HEK293 (cell line): Measurements from ENCODE around the gene ADAMTS9.

Experiments used
- CTCF ChIA-PET: fragments of 350-600 bp; formaldehyde crosslinking; extraction: SDS; loops from one replicate; lab custom pipeline; 2021; ENCODE audit warnings: antibody characterized with exemption; lab: Yijun Ruan, JAX
- POLR2A ChIA-PET: fragments of 300-600 bp; formaldehyde crosslinking; extraction: SDS; loops from one replicate; lab custom pipeline; 2020; ENCODE audit warnings: antibody characterized with exemption, inconsistent platforms; lab: Yijun Ruan, JAX
- H3K27ac ChIP-seq: fragments of 200-500 bp; sonication (Bioruptor generic); 2 replicates; pipeline ENCODE4 v1.5.1; 2014; ENCODE audit warnings: low read depth, low read length, control low read depth, inconsistent platforms; ENCODE audit errors: extremely low read depth
- H3K36me3 ChIP-seq, 2 experiments: fragments of 200-500 bp in 1 of 2; sonication (Bioruptor generic) in 1 of 2; 1 replicate in 1 of 2; 2 replicates in 1 of 2; pipeline ENCODE4 v1.5.1; 2014 to 2017; ENCODE audit warnings: inconsistent platforms in 2 of 2, low read length in 2 of 2; ENCODE audit not compliant: control insufficient read depth in 2 of 2, insufficient read depth in 1 of 2
- H3K4me1 ChIP-seq: fragments of 200-500 bp; sonication (Bioruptor generic); 2 replicates; pipeline ENCODE4 v1.5.1; 2014; ENCODE audit warnings: mild to moderate bottlenecking, low read length, inconsistent platforms; ENCODE audit not compliant: control insufficient read depth, insufficient read depth
- H3K4me3 ChIP-seq: 2 replicates; pipeline ENCODE4 v1.5.1; 2011; ENCODE audit warnings: low read depth, mild to moderate bottlenecking, control low read depth, low read length, moderate library complexity
- H3K9me3 ChIP-seq: fragments of 200-500 bp; sonication (Bioruptor generic); 2 replicates; pipeline ENCODE4 v1.5.1; 2014; ENCODE audit warnings: low read depth, low read length, inconsistent platforms; ENCODE audit not compliant: control insufficient read depth, insufficient read depth
- SP2 ChIP-seq: fragments of 450-650 bp; formaldehyde crosslinking; IDR thresholded peaks from 2 replicates; pipeline ENCODE4 v1.5.1; 2016; ENCODE audit warnings: missing biosample characterization, missing genetic modification characterization
- ZBTB48 ChIP-seq: fragments of 450-650 bp; formaldehyde crosslinking; IDR thresholded peaks from 2 replicates; pipeline ENCODE4 v1.5.1; 2016; ENCODE audit warnings: missing biosample characterization, missing genetic modification characterization
- ZNF18 ChIP-seq: fragments of 450-650 bp; formaldehyde crosslinking; IDR thresholded peaks from 2 replicates; pipeline ENCODE4 v1.5.1; 2016; ENCODE audit warnings: missing biosample characterization, missing genetic modification characterization
- ZNF2 ChIP-seq: fragments of 450-650 bp; formaldehyde crosslinking; IDR thresholded peaks from 2 replicates; pipeline ENCODE4 v1.5.1; 2016; ENCODE audit warnings: missing biosample characterization, missing genetic modification characterization
- ZNF211 ChIP-seq: fragments of 450-650 bp; formaldehyde crosslinking; IDR thresholded peaks from 2 replicates; pipeline ENCODE4 v1.5.1; 2016; ENCODE audit warnings: low read depth, missing biosample characterization, missing genetic modification characterization
- ZNF214 ChIP-seq: fragments of 450-650 bp; formaldehyde crosslinking; IDR thresholded peaks from 2 replicates; pipeline ENCODE4 v1.5.1; 2017; ENCODE audit warnings: missing biosample characterization, mild to moderate bottlenecking, missing genetic modification characterization, borderline replicate concordance
- ZNF223 ChIP-seq: fragments of 450-650 bp; formaldehyde crosslinking; IDR thresholded peaks from 2 replicates; pipeline ENCODE4 v1.5.1; 2016; ENCODE audit warnings: missing biosample characterization, missing genetic modification characterization
- ZNF292 ChIP-seq: fragments of 450-650 bp; formaldehyde crosslinking; IDR thresholded peaks from 2 replicates; pipeline ENCODE4 v1.5.1; 2016; ENCODE audit warnings: low read depth, missing biosample characterization, missing genetic modification characterization, borderline replicate concordance
- ZNF362 ChIP-seq: fragments of 450-650 bp; formaldehyde crosslinking; IDR thresholded peaks from 2 replicates; pipeline ENCODE4 v1.5.1; 2016; ENCODE audit warnings: missing biosample characterization, missing genetic modification characterization
- ZNF48 ChIP-seq: fragments of 450-650 bp; formaldehyde crosslinking; IDR thresholded peaks from 2 replicates; pipeline ENCODE4 v1.5.1; 2016; ENCODE audit warnings: missing biosample characterization, missing genetic modification characterization
- ZNF544 ChIP-seq: fragments of 450-650 bp; formaldehyde crosslinking; IDR thresholded peaks from 2 replicates; pipeline ENCODE4 v1.5.0; 2017; ENCODE audit warnings: missing biosample characterization, missing genetic modification characterization
- ZNF549 ChIP-seq: fragments of 450-650 bp; IDR thresholded peaks from 2 replicates; pipeline ENCODE4 v1.5.1; 2018; ENCODE audit warnings: missing biosample characterization, missing genetic modification characterization, mild to moderate bottlenecking, inconsistent platforms, moderate library complexity
- ZNF571 ChIP-seq: fragments of 450-650 bp; formaldehyde crosslinking; IDR thresholded peaks from 2 replicates; pipeline ENCODE4 v1.5.0; 2017; ENCODE audit warnings: missing biosample characterization, missing genetic modification characterization
- ZNF639 ChIP-seq: fragments of 450-650 bp; formaldehyde crosslinking; IDR thresholded peaks from 2 replicates; pipeline ENCODE4 v1.5.1; 2016; ENCODE audit warnings: missing biosample characterization, missing genetic modification characterization
- ZNF76 ChIP-seq: fragments of 450-650 bp; formaldehyde crosslinking; IDR thresholded peaks from 2 replicates; pipeline ENCODE4; 2016; ENCODE audit warnings: low read depth, missing biosample characterization, missing genetic modification characterization, borderline replicate concordance
- ZNF785 ChIP-seq: fragments of 450-650 bp; formaldehyde crosslinking; IDR thresholded peaks from 2 replicates; pipeline ENCODE4 v1.5.1; 2016; ENCODE audit warnings: missing biosample characterization, missing genetic modification characterization
- ZSCAN16 ChIP-seq: fragments of 450-650 bp; formaldehyde crosslinking; IDR thresholded peaks from 2 replicates; pipeline ENCODE4 v1.5.1; 2016; ENCODE audit warnings: missing biosample characterization, missing genetic modification characterization

ADAMTS9 gene

GRCh38 chr3:64680334-64680733 lies 7.5 kb downstream of the ADAMTS9 start:
- Histone ChIP-seq H3K4me3 (no peak overlapping the region), H3K4me1 (no peaks in the 10 kb centered on the region), H3K27ac (no peak overlapping the region), H3K36me3 (peaks cover 0 to 8% of the 10 kb centered on the region in 2 experiments; a peak in 1 of 3 replicates), H3K9me3 (no peaks in the 10 kb centered on the region)
- ChIA-PET POLR2A (no interaction called here), CTCF (no interaction called here)
- no peak for TF ChIP-seq ZNF223 (tag by site-specific recombination)
- TF ChIP-seq ZNF785 (tag by site-specific recombination), result no peak
- no peak for TF ChIP-seq SP2
- no peak for TF ChIP-seq ZNF549
- no peak for TF ChIP-seq ZNF48 (tag by site-specific recombination)
- no peak for TF ChIP-seq ZNF362 (tag by site-specific recombination)
- TF ChIP-seq ZNF544 (tag by site-specific recombination), result no peak
- TF ChIP-seq ZNF18, result no peak
- no peak for TF ChIP-seq ZNF639 (tag by site-specific recombination)
- TF ChIP-seq ZBTB48, result no peak

GRCh38 chr3:64677961-64678716 lies 9.7 kb downstream of the ADAMTS9 start:
- H3K4me3 ChIP-seq, result no peak overlapping the region
- TF ChIP-seq ZSCAN16 (no peak), ZNF292 (no peak)
- H3K9me3 ChIP-seq, result no peaks in the 10 kb centered on the region
- ChIA-PET POLR2A (no interaction called here), CTCF (no interaction called here)
- peaks cover 0 to 8% of the 10 kb centered on the region in 2 experiments; a peak in 1 of 3 replicates for H3K36me3 ChIP-seq
- no peak overlapping the region for H3K27ac ChIP-seq
- H3K4me1 ChIP-seq, result no peaks in the 10 kb centered on the region

GRCh38 chr3:64676831-64677230 lies 11.0 kb downstream of the ADAMTS9 start:
- ChIA-PET CTCF (no interaction called here), POLR2A (no interaction called here)
- Histone ChIP-seq H3K36me3 (peaks cover 0 to 8% of the 10 kb centered on the region in 2 experiments; a peak in 1 of 3 replicates), H3K4me1 (no peaks in the 10 kb centered on the region), H3K4me3 (no peak overlapping the region), H3K9me3 (no peaks in the 10 kb centered on the region), H3K27ac (no peak overlapping the region)
- TF ChIP-seq ZNF2 (tag by site-specific recombination) (no peak), ZNF211 (tag by site-specific recombination) (no peak), ZBTB48 (no peak), ZNF76 (tag by site-specific recombination) (no peak), ZNF571 (tag by site-specific recombination) (no peak), ZNF214 (no peak), ZNF544 (tag by site-specific recombination) (no peak)
